ENCODE measurements around the gene TFRC.
"Not testable (repeated sequence)": the region's sequence is repeated elsewhere in the genome, so short reads cannot be mapped to it uniquely, and the experiment has no call there.

TFRC gene

GRCh38 chr3:196097373-196098154 lies 15.7 kb upstream of the TFRC start:
- DNase-seq (ENCODE audit: low read depth, low spot score) = no peak
- TF ChIP-seq CTCF (IDR thresholded peaks at IDR 0.05; ENCODE audit: low read depth, low read length) = no peak
- no peak overlapping the region for H3K4me3 ChIP-seq (ENCODE audit: low read depth, low read length)
- in situ Hi-C loops (cut with HindIII; ENCODE audit: low sequenced_read_pairs) = no loop called here

DNA sequence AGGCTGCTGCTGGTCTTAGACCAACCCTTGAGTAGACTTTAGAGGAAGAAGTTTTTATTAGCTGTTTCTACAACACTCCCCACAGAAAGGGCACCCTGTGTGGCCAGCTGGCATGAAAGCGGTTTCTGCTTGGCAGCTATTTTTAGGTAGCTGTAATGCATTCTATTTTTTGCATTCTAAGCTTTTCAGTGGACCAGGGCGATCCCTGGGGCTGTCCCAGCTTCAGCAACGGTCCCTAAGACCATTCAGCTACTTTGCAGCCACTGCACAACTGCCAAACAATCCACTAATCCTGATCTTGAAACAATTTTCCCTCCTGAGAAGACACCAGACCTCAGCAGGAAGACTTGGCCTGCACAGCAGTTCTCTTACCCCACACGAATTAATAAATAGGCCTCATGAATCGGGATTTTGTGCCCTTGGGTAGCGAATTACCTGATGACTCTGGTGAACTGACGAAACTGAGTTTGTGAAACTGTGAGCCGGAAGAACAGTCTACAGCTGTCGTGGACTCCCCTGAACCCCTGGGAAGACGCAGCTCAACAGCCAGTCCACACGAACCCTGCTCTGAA lies 14.6 kb upstream of the TFRC start:
- no peak overlapping the region for H3K4me3 ChIP-seq (ENCODE audit: low read depth, low read length)
- TF ChIP-seq CTCF (IDR thresholded peaks at IDR 0.05; ENCODE audit: low read depth, low read length) = no peak
- in situ Hi-C loops (cut with HindIII; ENCODE audit: low sequenced_read_pairs) = no loop called here
- peak; percentile 6 for DNase-seq (ENCODE audit: low read depth, low spot score)

- H3K4me3 ChIP-seq (ENCODE audit: low read depth, low read length) = no peak overlapping the region
- in situ Hi-C loops (cut with HindIII; ENCODE audit: low sequenced_read_pairs) = no loop called here
- DNase-seq (ENCODE audit: low read depth, low spot score) = no peak
- TF ChIP-seq CTCF (IDR thresholded peaks at IDR 0.05; ENCODE audit: low read depth, low read length) = no peak
Measured at GRCh38 chr3:196093317-196094111, 11.6 kb upstream of the TFRC start.

GRCh38 chr3:196087906-196088305 lies 6.0 kb upstream of the TFRC start:
- DNase-seq (ENCODE audit: low read depth, low spot score) = no peak
- in situ Hi-C loops (cut with HindIII; ENCODE audit: low sequenced_read_pairs) = no loop called here

GRCh38 chr3:196082619-196082971 lies 705 bp upstream of the TFRC start:
- no peak for TF ChIP-seq CTCF (IDR thresholded peaks at IDR 0.05; ENCODE audit: low read depth, low read length)
- in situ Hi-C loops (cut with HindIII; ENCODE audit: low sequenced_read_pairs) = no loop called here
- no peak overlapping the region for H3K4me3 ChIP-seq (ENCODE audit: low read depth, low read length)
- peak; percentile 3 for DNase-seq (ENCODE audit: low read depth, low spot score)

More at GRCh38 chr3:196087906-196088305, 6.0 kb upstream of the TFRC start:
- no peak for TF ChIP-seq CTCF (IDR thresholded peaks at IDR 0.05; ENCODE audit: low read depth, low read length)
- H3K4me3 ChIP-seq (ENCODE audit: low read depth, low read length) = no peak overlapping the region

DNA sequence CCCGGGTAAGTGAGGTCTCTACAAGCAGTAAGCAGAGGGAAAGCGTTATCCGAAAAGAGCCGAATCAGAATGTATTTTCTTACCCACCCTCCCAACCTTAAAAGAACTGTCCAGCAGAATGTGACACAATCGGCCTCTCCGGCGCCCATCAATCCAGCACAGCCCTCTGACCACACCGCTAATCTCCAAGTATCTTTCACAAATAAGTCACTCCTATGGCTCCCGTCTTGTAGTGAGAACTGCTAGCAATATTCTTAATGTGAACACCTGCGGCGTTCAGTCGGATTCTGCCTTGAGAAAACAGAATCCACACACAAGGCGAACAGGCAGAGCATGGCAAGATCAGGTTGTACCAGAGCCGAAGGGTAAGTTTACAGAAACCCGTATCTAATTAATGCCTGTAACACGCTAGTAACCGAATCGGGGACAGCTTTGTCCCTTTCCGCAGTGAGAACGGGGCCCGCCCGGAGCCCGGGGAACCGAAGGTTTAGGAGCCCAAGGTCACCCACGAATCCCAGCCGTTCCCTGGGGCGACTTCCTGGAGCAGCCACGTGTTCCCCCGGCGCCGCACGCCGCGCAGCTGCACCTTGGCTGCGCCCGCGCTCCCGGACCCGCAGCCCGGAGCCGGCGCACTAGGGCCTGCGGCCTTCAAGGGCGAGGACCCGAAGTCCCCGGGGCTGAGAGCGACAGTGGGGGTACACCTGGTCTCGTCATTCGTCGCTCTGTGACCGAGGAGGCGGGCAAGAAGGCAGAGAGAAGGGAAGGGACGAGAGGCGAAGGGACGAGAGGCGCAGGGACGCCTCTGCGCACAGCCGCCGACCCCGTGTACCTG lies 672 bp downstream of the TFRC start:
- no peak for TF ChIP-seq CTCF (IDR thresholded peaks at IDR 0.05; ENCODE audit: low read depth, low read length)
- H3K4me3 ChIP-seq (ENCODE audit: low read depth, low read length) = peak overlapping the region; percentile 74
- in situ Hi-C loops (cut with HindIII; ENCODE audit: low sequenced_read_pairs) = no loop called here
- peak; percentile 41 for DNase-seq (ENCODE audit: low read depth, low spot score)

GRCh38 chr3:196080101-196080846 lies 1.6 kb downstream of the TFRC start:
- DNase-seq (ENCODE audit: low read depth, low spot score); in situ Hi-C loops (cut with HindIII; ENCODE audit: low sequenced_read_pairs): not testable (repeated sequence)
- H3K4me3 ChIP-seq (ENCODE audit: low read depth, low read length) = peak overlapping the region; percentile 74

All from astrocyte of the spinal cord (primary cell).